HG02852 (cell line): ENCODE measurements around the gene STEAP3.
A peak's percentile ranks its signal among the peaks of the same experiment; 100 is the strongest.

ENCODE experiments used
- ATAC-seq: cut with Tn5 transposase; IDR thresholded peaks from one replicate; pipeline ENCODE4 v1.9.1; 2021; ENCODE audit warnings: mild to moderate bottlenecking, moderate library complexity; ENCODE audit not compliant: unreplicated experiment

STEAP3 gene

DNA sequence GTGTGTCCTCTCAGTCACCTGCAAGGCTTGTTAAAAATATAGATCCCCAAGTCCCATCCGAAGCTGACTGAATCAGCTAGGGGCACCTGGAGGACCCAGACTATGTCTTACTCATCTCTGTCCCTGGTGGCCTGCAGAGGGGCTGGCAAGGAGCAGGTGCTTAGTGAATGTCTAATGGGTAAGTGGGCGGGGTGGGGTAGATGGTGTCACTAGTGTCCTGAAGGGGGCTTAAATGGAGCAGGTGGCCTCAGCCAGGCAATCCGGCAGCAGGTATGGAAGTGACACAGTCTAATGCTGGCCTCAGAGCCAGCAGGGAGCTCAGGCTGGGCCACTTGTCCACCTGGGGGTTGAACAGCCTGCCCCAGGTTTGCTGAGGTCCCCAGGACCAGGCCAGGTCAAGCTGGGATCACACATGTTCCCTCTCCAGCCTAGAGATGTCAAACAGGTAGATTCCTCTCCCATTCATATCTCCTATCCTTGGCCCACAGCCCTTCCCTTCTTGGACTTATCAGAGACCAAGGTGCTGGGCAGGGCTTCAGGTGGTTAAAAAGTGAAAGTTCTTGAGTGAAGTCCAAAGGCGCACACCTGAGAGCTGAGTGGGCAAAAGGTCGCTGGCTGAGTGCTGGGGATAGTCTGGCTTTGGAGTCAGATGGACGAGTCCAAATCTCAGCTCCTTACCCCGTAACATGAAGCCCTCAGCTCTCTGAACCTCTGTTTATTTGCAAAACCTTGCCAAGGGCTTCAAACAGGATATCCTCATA lies 1.7 kb downstream of the STEAP3 start:
- no peak for ATAC-seq

- no peak for ATAC-seq
Measured at GRCh38 chr2:119225926-119226325, 2.3 kb downstream of the STEAP3 start.

- no peak for ATAC-seq
Measured at GRCh38 chr2:119227346-119227745, 3.7 kb downstream of the STEAP3 start.

- ATAC-seq = no peak
Measured at GRCh38 chr2:119228136-119228535, 4.5 kb downstream of the STEAP3 start.

GRCh38 chr2:119228964-119229363 lies 5.3 kb downstream of the STEAP3 start:
- ATAC-seq = no peak

DNA sequence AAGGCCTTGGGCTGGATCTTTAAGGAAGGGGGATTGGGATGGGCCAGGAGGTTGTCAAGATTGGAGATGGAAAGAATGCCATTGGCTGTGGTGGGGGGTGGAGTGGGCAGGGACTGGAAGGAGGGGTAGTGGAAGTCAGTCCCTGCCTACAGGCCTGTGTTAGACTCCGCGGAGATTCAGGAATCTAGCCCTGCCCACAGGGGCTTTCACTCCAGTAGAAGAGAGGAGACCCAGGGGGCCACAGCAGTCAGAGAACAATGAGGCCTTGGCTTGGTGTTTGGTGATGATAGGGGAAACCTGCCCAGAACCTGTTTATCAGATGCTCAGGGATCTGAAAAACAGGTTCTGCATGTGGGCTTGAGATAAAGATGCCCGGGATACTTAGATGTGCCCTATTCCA lies 6.1 kb downstream of the STEAP3 start:
- ATAC-seq = no peak

DNA sequence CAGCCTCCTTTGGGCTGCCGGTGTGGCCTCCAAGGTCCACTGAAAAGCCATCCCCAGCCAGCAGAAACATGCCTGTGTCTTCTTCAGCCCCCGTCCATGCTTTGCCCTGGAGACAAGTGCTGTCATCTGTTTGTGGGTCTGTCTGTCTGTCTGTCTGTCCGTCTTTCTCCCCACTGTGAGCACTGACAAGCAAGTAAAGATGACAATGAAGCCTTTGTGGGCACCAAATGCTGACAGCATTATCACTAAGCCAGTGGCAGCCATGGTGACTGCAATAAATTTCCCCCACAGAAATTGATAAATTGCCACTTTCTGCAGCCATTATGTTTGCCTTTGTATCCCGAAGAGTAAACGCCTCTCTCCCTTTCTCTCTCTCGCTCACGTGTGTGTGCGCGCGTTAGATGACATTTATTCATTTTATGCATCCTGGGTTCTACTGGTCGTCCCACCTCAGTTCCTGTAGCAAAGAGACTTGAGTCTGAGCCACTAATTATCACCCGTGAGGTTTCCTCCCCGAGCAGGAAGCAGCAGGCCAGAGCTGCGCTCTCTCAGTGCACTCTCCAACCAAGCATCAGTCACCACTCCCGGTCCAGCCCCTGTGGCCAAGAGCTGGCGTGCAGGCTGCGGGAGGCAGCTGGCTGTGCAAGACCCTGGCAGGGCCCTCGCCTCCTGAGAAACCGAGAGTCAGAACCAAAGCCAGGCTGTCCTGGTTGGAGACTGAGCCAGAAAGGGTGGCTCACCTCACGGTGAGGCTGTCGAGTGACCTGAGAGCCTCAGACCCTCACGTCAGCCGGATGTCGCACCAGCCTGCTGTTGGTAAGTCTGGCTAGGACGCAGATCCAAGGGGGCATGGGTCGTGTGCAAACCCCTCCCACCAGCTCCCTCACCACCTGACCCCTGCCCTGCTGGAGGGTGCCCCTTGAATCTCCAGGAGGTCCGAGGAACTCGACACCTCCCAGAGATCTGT lies 6.9 kb downstream of the STEAP3 start:
- ATAC-seq = no peak

DNA sequence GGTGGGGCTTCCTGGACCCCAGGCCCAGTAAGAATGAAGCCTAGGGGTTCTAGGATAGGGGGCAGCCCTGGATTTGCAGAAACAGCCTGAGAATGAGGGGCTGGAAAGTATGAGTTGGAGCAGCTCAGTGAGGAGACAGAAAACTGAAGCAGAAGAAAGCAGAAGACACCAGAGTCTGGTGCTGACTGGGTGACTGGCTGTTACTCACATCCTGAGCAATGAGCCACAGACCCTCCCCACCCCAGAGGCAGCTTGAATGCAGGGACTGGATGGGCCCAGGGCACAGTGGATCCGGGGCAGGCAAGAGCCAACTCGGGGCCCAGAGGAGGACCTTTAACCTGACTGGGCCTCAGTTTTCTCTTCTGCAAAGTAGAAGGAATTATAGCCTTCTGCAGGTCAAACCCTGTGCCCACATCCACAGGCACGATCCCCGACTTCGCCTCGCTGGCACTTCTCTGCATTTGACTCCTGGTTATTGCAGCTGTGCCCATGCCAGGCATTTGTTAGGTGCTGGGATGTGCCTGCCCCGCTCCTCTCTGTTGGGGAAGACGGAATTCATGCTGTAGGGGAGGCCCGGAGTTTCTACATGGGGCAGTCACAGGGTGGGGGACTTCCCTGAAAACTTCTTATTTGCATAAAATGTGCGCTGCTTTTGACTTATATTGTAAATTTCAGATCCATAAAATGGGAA lies 8.5 kb downstream of the STEAP3 start:
- peak; percentile 48 for ATAC-seq

DNA sequence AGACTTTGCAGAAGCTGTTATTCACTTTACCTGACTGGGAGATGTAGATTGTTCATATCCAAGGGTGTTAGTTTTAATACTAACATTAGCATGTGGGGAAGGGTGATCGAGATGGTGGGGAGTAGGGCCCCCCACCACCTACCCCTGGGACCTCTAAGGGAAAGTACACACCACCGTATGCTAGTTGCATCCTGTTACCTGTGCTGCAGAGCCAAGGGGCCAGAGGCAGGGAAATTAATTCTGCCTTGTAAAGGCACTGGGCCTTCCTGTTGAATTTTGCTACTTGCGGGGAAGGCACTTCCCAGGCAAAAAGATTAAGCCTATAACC lies 9.0 kb downstream of the STEAP3 start:
- ATAC-seq = peak; percentile 39

DNA sequence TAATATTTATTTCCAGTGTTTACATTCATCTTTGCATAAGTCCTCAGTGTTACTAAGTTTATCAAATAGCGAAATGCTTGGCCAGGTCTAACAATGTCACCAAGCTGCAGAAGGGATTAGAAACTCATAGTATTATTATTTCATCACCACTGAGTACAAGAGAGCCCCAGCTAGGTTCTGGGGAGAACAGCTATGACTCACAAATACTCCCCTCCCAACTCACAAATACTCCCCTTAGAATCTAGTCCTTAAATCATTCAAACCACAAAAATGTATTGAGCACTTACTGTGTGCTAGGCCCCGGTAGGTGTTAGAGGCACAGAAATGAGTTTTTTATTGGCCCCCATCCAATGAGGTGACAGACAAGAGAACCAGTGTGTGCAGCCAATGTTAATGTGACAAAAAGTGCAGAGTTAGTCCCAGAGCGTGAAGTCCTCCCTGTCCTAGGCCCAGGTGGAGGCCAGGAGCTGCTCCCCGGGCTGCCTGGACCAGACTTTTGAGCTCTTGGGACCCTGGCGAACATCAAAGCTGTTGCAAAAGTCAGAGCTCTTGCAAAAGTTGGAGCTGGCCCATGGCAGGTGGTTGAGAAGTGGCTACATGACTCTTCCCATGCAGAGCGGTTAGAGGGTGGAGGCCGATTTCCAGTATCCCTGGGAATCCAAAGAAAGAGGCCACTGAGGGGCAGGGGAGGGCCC lies 9.8 kb downstream of the STEAP3 start:
- ATAC-seq = peak; percentile 54

GRCh38 chr2:119234021-119235019 lies 10.7 kb downstream of the STEAP3 start:
- no peak for ATAC-seq

DNA sequence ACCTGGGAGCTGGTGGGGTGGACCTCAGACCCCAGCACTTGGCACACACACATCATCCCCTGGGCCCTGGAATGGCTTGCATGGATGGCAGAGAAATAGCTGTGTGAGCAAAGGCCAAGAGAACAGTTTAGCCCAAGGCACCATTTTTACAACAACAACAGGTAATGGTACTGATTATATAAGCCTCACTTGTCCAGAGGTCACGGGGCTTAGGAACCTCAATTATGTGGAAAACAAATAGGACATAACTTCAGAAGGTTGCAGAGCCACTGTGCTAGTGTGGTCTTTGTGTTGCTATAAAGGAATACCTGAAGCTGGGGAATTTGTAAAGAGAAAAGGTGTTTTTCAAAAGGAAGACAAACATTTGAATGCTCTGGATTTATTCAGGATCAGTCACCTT lies 13.2 kb downstream of the STEAP3 start:
- no peak for ATAC-seq

GRCh38 chr2:119240311-119241204 lies 16.9 kb downstream of the STEAP3 start:
- ATAC-seq = no peak

- ATAC-seq = no peak
Measured at GRCh38 chr2:119241205-119241532, 17.5 kb downstream of the STEAP3 start.

- ATAC-seq = no peak
Measured at GRCh38 chr2:119242276-119243119, 18.9 kb downstream of the STEAP3 start.

GRCh38 chr2:119243621-119244020 lies 20.0 kb downstream of the STEAP3 start:
- ATAC-seq = no peak

DNA sequence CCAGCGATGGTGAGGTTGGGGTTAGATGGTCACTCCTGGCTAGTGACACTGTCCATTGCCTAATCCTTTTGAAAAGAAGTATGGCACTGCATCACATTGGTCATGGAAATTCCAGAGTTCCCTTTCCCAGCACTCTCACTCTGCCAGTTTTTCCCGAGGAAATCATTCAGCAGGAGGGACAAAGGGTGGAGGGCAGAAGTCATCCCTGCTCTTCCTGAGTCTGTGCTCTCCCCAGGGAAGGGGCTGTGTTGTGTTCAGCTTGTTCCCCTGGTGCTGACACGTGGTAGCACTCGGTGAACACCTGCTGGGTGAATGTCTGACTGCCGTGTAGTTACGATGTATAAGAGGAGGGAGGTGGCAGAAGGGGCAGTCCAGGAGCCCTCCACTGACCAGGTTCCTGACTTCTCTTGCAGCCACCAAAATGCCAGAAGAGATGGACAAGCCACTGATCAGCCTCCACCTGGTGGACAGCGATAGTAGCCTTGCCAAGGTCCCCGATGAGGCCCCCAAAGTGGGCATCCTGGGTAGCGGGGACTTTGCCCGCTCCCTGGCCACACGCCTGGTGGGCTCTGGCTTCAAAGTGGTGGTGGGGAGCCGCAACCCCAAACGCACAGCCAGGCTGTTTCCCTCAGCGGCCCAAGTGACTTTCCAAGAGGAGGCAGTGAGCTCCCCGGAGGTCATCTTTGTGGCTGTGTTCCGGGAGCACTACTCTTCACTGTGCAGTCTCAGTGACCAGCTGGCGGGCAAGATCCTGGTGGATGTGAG lies 21.6 kb downstream of the STEAP3 start:
- ATAC-seq = no peak
